ENCODE measurements around the gene SEL1L. TPM values are rescaled to one million over a fixed set of nuclear protein-coding genes. Genes with fewer than 3 reads are reported as not detected.
A peak's percentile ranks its signal among the peaks of the same experiment; 100 is the strongest.
"Not testable (repeated sequence)": the region's sequence is repeated elsewhere in the genome, so short reads cannot be mapped to it uniquely, and the experiment has no call there.

Gene SEL1L
- total RNA-seq, 1 donor from 2014 or later = 59.0 TPM

DNA sequence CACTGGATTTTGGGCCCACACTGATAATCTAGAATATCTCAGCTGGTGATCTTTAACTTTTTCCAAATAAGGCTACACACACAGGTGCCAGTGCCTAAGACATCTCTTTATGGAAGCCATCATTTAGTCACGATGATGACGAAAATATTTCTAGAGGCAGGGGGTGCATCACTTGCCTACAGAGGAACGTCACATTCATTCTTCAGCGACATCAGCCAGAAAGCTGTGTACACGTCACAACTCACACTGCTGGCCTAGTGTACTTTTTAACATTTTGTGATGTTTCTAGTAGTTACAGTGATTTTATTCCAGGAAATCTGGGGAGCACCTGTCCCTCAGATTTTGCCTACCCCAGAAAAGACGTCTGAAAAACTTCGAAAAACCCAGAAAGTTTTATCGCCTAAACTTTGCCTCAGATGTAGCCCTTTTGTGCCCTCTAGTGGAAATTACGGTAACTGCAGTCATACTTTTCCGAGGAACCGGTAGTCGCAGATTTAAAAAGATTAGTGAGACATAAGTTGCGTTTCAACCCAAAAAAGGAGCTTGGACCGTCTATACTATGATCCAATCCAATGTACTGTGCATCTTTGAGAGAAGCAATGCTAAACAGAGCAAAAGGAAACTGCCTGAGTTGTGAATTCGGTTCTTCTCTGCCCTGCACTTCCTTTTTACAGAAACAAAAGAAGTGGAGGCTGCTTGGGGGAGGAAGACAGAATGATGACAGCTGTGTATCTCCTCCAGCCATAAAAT, 69.2 kb downstream of the SEL1L start:
- no peaks in the 10 kb centered on the region for H3K9me3 Mint-ChIP-seq
- H3K36me3 Mint-ChIP-seq = no peaks in the 10 kb centered on the region
- H3K4me1 Mint-ChIP-seq (ENCODE audit: unreplicated experiment) = peaks cover 6% of the 10 kb centered on the region
- H3K27ac Mint-ChIP-seq = peak overlapping the region; percentile 13
- TF ChIP-seq CTCF (conservative IDR thresholded peaks at IDR 0.05) = peak; percentile 94
- no peaks in the 10 kb centered on the region for H3K27me3 Mint-ChIP-seq
- peak overlapping the region; percentile 78 for H3K4me3 Mint-ChIP-seq
- DNase-seq (ENCODE audit: extremely low spot score, unreplicated experiment) = no peak

GRCh38 chr14:81462356-81462755, 71.3 kb downstream of the SEL1L start:
- not testable (repeated sequence) for H3K27me3 Mint-ChIP-seq; DNase-seq (ENCODE audit: extremely low spot score, unreplicated experiment); H3K36me3 Mint-ChIP-seq; H3K27ac Mint-ChIP-seq; H3K9me3 Mint-ChIP-seq; H3K4me3 Mint-ChIP-seq; H3K4me1 Mint-ChIP-seq (ENCODE audit: unreplicated experiment)

DNA sequence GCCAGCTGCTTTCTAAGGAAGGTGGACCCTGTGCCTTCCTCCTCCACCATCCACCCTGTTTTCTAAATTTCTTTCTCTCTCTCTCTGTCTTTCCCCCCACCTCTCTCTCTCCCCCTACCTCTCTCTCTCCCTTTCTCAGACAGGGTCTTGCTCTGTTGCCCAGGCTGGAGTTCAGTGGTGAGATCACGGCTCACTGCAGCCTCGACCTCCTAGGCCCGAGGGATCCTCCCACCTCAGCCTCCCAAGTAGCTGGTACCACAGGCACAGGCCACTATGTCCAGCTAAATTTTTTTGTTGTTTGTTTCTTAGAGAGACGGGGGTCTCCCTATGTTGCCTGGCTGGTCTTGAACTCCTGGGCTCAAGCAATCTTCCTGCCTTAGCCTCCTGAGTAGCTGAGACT, 73.7 kb downstream of the SEL1L start:
- no peak for TF ChIP-seq CTCF (conservative IDR thresholded peaks at IDR 0.05)
- Mint-ChIP-seq H3K9me3 (no peaks in the 10 kb centered on the region), H3K27ac (no peak overlapping the region), H3K36me3 (no peaks in the 10 kb centered on the region), H3K4me3 (no peak overlapping the region), H3K4me1 (ENCODE audit: unreplicated experiment) (peaks cover 6% of the 10 kb centered on the region), H3K27me3 (no peaks in the 10 kb centered on the region)
- DNase-seq (ENCODE audit: extremely low spot score, unreplicated experiment) = no peak

DNA sequence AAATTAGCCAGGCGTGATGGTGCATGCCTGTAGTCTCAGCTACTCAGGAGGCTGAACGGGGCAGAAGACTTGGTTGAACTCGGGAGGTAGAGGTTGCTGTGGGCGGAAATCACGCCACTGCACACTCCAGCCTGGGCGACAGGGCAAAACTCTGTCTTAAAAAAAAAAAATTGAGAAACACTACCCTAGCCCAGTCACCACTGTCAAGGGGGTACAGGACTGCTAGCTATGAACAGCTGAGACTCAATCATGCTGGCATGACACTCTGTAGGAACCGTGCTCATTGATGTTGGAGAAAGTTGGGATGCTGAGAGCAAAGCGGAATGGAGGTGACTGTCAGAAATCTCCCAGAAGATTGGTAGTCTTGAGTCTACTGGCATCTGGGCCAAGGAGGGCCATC, 75.3 kb downstream of the SEL1L start:
- H3K4me1 Mint-ChIP-seq (ENCODE audit: unreplicated experiment) = no peaks in the 10 kb centered on the region
- no peaks in the 10 kb centered on the region for H3K9me3 Mint-ChIP-seq

GRCh38 chr14:81455390-81455789, 78.3 kb downstream of the SEL1L start:
- H3K4me3 Mint-ChIP-seq = no peak overlapping the region
- H3K4me1 Mint-ChIP-seq (ENCODE audit: unreplicated experiment) = peaks cover 7% of the 10 kb centered on the region
- H3K36me3 Mint-ChIP-seq = no peaks in the 10 kb centered on the region
- no peak for DNase-seq (ENCODE audit: extremely low spot score, unreplicated experiment)
- no peaks in the 10 kb centered on the region for H3K27me3 Mint-ChIP-seq
- H3K27ac Mint-ChIP-seq = no peak overlapping the region
- no peak for TF ChIP-seq CTCF (conservative IDR thresholded peaks at IDR 0.05)
- H3K9me3 Mint-ChIP-seq = no peaks in the 10 kb centered on the region

More for the DNA sequence above, 75.3 kb downstream of the SEL1L start:
- Mint-ChIP-seq H3K27me3 (no peaks in the 10 kb centered on the region), H3K4me3 (no peak overlapping the region), H3K36me3 (no peaks in the 10 kb centered on the region), H3K27ac (no peak overlapping the region)
- no peak for TF ChIP-seq CTCF (conservative IDR thresholded peaks at IDR 0.05)
- no peak for DNase-seq (ENCODE audit: extremely low spot score, unreplicated experiment)

DNA sequence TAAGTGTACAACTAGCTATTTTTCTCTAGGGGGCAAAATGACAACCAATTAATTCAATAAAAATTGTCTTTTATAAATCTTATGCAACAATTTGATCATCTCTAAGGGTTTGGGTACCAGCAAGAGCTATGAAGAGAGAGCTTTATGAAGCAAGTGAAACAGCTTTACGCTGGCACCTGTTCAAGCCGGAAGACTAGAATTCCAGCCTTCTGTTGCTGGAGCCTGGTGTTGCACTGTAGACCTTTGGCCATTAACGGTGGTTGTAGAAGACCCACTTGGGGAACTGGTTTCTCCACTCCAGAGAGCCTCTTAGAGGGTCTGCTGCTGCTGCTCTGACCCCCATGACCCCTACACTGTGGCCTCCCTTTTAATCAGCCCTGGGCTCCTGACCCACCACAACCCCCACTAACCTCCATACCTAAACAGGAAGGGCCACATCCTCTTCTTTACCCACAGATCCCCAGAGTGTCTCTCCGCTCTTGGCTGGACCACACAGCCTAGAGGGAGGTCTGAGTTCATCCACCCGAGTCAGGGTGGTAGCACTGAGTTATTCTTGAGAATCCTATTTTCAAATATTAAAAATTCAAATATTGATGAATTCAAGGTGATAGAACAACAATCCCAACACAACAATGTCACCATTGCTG, 79.0 kb downstream of the SEL1L start:
- Mint-ChIP-seq H3K4me1 (ENCODE audit: unreplicated experiment) (peaks cover 12% of the 10 kb centered on the region), H3K27ac (no peak overlapping the region), H3K36me3 (no peaks in the 10 kb centered on the region), H3K27me3 (no peaks in the 10 kb centered on the region), H3K4me3 (no peak overlapping the region), H3K9me3 (no peaks in the 10 kb centered on the region)
- DNase-seq (ENCODE audit: extremely low spot score, unreplicated experiment) = no peak
- no peak for TF ChIP-seq CTCF (conservative IDR thresholded peaks at IDR 0.05)
